IPS DF 4.7 (cell line): ENCODE measurements around the gene CEP164.
"Not testable (repeated sequence)": the region's sequence is repeated elsewhere in the genome, so short reads cannot be mapped to it uniquely, and the experiment has no call there.

ENCODE experiments used
- DNase-seq: peaks from one replicate; pipeline ENCODE4 v3.0.0-alpha.2; 2013; ENCODE audit warnings: low spot score; ENCODE audit errors: extremely low read depth

CEP164 gene

GRCh38 chr11:117392001-117392690, 64.5 kb downstream of the CEP164 start:
- no peak for DNase-seq

DNA sequence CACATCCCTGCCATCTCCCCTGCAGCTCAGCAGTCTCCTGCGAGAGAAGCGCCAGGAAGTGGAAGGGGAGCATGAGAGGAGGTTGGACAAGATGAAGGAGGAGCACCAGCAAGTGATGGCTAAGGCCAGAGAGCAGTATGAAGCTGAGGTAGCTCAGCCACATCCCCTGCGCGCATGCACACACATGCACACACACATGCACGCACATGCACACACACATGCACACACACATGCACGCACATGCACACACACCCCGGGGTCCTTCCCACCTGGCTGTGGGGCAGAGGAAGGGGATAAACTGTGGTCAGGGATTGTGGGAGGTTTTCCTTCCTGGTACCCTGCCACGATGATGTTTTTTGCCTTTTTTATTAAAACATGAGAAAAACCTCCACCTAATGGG, 65.3 kb downstream of the CEP164 start:
- no peak for DNase-seq

- DNase-seq, result no peak
These were observed 66.7 kb downstream of the CEP164 start for GRCh38 chr11:117394221-117394925.

- DNase-seq, result no peak
These were observed 67.8 kb downstream of the CEP164 start for GRCh38 chr11:117395476-117395875.

DNA sequence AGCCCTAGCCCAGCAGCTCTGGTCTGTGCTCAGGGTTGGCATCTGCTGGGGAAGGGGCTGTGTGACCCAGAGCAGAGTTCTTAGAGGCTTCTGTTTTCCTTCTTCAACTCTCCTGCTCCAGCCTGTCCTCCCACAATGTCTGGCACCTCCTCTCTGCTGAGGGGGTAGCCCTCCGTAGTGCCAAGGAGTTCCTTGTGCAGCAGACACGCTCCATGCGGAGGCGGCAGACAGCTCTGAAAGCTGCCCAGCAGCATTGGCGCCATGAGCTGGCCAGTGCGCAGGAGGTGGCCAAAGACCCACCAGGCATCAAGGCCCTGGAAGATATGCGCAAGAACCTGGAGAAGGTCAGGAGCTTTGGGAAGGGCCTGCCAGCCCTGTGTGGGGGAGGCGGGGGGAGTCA, 69.3 kb downstream of the CEP164 start:
- no peak for DNase-seq

DNA sequence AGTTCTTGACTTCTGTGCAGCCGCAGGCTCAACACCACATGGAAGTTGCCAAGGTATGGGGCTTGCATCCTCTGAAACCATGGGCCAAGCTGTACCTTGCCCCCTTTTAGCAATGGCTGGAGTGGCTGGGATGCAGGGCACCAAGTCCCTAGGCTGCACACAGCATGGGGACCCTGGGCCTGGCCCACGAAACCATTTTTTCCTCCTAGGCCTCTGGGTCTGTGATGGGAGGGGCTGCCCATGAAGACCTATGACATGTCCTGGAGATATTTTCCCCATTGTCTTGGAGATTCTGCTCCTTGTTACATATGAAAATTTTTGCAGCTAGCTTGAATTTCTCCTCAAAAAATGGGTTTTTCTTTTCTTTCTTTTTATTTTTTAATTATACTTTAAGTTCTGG, 71.0 kb downstream of the CEP164 start:
- not testable (repeated sequence) for DNase-seq

- not testable (repeated sequence) for DNase-seq
These were observed 71.6 kb downstream of the CEP164 start for GRCh38 chr11:117399100-117399840.

DNA sequence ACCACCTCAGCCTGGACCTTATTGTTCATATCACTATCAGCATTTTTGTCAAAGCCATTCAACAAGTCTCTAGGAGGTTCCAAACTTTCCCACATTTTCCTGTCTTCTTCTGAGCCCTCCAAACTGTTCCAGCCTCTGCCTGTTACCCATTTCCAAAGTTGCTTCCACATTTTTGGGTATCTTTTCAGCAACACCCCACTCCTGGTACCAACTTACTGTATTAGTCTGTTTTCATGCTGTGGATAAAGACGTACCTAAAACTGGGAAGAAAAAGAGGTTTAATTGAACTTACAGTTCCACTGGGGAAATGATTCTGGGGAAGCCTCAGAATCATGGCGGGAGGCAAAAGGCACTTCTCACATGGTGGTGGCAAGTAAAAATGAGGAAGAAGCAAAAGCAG, 78.2 kb downstream of the CEP164 start:
- DNase-seq, result not testable (repeated sequence)

GRCh38 chr11:117407016-117407415, 79.4 kb downstream of the CEP164 start:
- DNase-seq, result no peak

DNA sequence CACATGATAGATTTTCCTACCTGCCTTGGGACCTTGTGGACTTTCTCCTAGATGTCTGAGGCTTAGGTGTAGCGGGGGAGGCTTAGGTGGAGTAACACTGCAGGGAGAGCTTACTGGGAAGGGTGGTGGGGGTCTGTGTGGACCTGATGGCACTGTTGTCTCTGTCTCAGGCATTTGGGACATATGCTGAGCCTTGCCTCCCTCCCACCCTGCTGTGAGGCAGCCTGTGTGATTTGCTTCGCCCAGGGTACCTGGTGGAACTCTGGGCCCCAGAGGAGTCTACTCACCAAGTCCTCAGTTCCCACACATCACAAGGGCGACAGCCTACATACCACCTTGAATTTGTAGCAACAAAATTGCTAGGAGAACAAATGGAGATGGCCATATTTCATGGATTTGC, 80.7 kb downstream of the CEP164 start:
- no peak for DNase-seq

DNA sequence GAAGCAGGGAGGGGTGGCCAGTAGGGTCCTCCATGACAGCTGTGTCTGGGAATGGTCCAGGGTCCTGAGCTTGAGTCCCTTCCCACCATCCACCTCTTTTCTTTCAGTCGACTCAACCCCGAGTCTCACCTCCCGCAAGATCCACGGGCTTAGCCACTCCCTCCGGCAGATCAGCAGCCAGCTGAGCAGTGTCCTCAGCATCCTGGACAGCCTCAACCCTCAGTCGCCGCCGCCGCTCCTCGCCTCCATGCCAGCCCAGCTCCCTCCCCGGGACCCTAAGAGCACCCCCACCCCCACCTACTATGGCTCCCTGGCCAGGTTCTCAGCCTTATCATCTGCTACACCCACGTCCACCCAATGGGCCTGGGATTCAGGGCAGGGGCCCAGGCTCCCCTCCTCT, 81.9 kb downstream of the CEP164 start:
- DNase-seq, result no peak

- no peak for DNase-seq
These were observed 82.6 kb downstream of the CEP164 start for GRCh38 chr11:117410238-117410637.

DNA sequence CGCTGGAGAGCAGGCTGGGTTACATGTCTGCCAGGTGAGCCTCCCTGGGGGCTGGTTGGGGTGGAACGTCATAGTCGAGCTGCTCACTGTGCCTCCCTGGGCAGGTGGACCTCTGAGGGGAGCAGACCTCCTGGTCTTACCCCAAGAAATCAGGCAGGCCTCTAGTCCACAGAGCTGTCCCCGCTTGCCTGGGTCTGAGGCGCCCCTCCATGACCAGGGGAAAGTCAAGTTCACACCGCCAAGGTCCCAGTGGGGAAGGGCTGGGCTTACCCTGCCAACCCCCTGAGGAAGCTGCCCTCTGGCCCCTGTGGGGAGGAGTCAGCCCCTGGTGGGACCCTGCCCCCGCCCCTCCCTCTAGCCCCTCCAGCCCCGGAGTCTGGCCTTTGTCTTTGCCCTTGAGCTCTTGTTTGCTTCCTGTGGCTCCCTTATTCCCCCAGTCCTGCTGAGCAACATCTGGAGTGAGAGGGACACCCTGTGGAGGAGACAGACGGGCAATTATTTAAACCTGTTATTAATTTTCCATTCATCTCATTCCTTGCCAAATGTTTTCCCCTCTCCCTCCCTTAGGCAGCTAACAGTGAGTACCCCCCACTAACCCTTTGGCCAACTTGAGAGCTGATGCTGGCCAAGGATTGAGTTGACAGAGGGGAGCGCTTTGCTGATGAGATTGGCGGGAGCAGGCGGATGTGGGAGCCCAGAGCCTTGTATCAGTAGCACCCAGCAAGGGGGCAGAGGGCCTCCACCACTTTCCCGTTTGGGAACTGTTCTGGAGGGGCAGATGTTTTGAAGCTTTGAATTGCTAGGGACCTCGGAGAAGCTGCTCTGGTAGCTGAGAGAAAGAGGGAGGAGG, 83.4 kb downstream of the CEP164 start:
- no peak for DNase-seq

DNA sequence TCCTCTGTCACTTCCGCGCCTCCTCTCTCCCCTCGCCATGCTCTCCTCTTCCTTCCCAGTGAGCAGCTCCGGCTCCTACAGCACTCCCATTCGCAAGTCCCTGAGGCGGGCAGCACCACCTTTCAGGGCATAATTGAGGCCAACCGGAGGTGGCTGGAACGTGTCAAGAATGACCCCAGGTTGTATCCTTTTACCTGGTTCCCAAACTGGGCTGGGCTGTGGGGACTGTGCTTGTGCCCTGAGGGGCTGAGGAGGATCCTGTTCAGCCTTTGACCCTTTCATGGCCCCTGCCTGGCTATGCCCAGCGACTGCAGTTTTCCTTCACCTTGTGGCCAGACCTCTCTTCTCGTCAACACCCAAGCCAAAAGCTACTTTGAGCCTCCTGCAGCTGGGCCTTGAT, 84.1 kb downstream of the CEP164 start:
- no peak for DNase-seq

DNA sequence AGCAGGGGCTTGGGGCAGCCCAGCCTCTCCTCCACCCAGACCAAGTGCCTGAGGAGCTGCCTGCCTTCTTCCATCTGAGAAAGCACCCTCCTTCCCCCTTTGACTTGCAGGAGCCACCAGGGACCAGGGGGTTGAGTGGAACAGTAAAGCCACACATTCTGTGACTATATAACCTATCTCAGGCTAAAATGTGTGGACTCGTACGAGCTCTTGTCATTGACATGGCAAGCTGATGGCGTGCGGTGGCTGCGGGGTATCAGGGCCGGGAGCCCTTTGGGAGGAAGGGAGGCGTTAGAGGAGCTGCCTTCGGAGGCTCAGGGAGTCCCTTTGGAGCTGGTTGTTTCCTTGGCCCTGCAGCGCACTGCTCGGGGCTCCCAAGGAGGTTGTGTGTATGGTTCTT, 84.5 kb downstream of the CEP164 start:
- DNase-seq, result no peak

GRCh38 chr11:117412653-117413275, 85.1 kb downstream of the CEP164 start:
- DNase-seq, result no peak

DNA sequence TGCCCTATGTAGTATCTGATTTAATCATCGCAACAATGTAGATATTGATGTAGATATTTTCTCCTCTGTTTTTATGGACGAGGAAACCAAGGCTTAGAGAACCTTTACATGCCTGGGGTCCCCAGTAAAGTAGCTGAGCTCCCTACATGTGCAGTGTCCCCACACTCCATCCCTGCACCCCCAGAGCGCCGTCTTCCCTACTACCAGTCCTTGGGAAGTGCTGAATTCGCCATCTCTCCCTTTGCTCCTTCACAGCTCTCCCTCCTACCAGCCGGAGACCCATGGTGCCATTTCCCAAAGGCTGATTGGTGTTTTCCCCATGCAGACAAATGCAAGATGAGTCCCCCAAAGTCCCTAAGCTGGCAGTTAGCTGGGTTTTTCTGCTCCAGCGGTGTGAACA, 86.0 kb downstream of the CEP164 start:
- no peak for DNase-seq

GRCh38 chr11:117414724-117415123, 87.1 kb downstream of the CEP164 start:
- no peak for DNase-seq

DNA sequence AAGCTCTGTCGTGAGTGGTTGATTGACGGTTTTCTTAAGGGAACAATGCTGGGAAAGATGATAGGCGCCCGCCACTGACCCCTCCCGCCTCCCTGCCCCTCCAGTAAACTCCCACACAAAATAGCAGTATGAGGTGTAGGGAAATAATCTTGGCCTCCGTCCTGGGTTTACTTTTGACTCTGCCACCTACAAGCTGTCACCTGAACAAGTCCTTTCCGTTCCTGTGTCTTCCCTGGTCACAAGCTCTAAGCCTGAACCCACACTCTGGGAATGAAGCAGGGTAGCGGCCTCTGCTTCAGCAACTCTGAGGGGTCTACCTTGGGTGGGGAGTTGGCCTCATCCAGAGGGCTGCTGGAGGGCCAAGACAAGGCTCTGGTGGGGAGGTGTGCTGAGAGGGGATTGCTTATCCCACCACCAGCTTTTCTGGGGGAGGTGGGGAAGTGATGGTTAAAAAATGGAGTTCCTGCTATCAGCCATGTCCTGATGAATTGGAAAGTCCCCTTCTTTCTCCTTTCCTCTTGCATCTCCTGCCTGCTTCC, 87.8 kb downstream of the CEP164 start:
- DNase-seq, result no peak

- DNase-seq, result no peak
These were observed 89.7 kb downstream of the CEP164 start for GRCh38 chr11:117417342-117417741.

GRCh38 chr11:117417856-117418255, 90.2 kb downstream of the CEP164 start:
- DNase-seq, result no peak
